HG03378 (cell line): ENCODE data around the gene GRAP2.

ENCODE experiments used
- ATAC-seq: cut with Tn5 transposase; IDR thresholded peaks from one replicate; pipeline ENCODE4 v1.9.1; 2021; ENCODE audit warnings: mild to moderate bottlenecking, moderate library complexity; ENCODE audit not compliant: unreplicated experiment

The GRAP2 gene

DNA sequence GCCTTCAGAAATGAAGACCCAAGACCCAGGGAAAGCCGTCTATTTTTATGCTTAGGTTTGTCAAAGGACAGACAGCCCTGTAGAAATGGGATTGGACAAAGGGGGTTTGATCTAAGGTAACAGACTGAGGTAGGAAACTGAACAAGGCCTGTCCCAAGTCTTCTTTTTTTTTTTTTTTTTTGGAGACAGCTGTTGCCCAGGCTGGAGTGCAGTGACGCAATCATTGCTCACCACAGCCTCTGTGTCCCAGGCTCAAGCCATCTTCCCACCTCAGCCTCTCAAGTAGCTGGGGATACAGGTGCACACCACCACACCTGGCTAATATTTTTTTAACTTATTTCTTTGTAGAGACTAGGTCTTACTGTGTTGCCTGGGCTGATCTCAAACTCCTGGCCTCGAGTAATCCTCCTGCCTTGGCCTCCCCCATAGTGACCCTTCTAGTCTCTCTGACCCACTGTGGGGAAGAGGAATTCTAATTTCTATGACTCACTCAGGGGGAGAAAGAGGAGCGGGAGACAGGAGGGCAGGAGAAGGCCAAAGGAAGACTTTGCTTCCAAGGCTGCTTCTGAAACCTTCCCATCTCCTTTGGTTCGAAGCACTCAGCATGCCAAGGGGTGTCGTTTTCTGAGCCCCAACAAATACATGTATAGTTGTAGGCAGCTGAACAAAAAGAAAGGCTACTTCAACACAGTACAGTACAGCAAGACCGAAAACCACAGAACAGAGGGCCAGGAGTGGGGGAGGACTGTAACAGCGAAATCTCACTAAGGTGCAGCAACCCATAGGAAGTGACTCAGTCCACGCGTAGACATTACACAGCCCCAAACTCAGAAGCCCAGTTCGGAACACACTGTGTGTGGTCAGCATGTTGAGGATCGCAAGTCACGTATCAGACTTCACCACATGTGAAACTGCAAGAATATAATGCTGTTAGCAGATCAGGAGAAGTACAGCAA lies 60.2 kb downstream of the GRAP2 start:
- ATAC-seq: peak; percentile 87

DNA sequence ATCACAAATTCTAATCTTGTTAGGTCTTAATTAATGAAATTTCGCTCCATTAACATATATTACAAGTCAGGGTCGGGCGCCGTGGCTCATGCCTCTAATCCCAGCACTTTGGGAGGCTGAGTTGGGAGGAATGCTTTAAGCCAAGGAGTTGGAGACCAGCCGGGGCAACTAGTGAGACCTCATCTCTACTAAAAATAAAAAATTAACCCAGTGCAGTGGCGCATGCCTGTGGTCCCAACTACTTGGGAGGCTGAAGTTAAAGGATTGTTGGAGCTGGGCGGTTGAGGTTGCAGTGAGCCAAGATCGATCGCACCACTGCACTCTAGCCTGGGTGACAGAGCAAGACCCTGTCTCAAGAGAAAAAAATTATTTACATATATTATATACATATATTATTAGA lies 61.2 kb downstream of the GRAP2 start:
- ATAC-seq: no peak

DNA sequence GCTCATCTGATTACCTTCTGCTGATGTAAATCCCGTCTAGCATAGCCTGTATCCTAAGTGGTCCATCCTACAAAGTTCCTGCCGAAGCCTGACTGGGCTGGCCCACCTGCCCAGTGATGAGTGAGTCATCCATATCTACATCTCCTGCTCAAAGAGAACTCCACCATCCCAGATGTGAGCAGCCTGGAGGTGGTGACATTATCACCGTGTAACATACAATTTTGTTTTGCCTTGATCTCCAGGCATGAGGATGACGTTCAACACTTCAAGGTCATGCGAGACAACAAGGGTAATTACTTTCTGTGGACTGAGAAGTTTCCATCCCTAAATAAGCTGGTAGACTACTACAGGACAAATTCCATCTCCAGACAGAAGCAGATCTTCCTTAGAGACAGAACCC lies 64.9 kb downstream of the GRAP2 start:
- ATAC-seq: no peak

GRCh38 chr22:39966470-39966869 lies 65.6 kb downstream of the GRAP2 start:
- no peak for ATAC-seq

DNA sequence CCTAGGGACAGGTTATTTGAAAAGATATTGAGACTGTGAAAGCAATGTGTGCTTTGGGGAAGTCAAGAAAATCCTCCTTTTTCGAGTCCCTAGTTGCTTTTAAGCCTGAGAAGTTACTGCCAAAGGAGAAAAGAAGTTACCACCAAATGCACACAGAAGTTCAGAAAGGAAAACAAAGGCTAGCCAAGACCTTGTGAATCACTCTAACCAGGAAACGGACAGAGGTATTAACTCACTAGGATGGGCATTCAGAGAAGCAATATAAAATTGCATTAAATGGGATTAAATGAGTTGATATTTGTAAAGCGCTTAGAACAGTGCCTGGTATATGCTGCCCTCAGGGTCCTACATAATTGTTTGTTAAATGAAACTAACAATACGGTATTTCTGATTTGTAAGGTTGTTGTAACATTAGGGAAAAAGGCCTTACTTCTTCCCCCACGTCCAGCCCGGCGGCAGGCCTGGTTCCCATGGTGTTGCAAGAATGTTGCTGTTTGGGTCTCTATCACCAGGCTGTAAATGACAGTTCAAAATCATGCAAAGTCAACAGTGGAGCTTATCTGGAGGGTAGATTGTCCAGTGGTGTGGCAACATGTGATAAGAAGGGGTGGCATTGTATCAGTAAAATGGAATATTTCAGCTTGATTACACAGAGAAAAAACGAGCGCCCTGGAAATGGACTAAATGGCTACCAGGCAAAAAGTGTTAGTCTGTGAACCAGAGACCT lies 66.4 kb downstream of the GRAP2 start:
- no peak for ATAC-seq

DNA sequence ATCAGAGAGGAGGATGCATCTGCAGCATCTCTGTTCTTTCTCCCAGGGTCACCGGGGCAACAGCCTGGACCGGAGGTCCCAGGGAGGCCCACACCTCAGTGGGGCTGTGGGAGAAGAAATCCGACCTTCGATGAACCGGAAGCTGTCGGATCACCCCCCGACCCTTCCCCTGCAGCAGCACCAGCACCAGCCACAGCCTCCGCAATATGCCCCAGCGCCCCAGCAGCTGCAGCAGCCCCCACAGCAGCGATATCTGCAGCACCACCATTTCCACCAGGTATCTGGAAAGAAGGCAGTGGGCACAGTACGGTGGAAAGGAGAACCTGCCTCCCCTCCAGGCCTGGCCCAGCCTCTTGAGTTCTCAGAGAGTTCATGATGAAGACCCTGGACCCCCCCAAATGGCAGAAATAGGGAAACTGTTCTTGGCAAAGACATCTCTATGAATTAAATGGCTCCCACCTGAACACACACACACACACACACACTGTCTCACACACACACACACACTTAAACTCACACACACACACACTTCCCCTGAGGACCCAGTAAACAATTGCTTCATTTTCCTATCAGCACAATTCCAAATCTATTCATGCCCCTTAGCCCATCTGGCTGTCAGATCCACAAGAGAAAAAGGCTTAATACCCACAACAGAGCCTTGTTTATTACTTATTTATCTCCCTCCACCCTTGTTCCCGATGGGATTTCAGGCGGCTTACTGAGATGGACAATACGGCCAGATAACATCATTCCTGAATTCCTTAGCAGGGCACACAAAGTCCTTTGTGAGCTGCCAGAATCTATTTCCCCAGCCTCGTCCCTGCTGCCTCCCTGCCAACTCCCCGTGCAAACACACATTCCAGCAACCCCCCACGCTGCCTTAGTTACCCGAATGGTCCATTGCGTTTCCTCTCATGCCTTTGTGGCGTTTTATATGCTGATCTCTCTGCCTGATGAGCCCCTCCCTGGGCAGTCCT lies 67.4 kb downstream of the GRAP2 start:
- no peak for ATAC-seq

- ATAC-seq: no peak
These were observed 69.9 kb downstream of the GRAP2 start for GRCh38 chr22:39970742-39971141.

DNA sequence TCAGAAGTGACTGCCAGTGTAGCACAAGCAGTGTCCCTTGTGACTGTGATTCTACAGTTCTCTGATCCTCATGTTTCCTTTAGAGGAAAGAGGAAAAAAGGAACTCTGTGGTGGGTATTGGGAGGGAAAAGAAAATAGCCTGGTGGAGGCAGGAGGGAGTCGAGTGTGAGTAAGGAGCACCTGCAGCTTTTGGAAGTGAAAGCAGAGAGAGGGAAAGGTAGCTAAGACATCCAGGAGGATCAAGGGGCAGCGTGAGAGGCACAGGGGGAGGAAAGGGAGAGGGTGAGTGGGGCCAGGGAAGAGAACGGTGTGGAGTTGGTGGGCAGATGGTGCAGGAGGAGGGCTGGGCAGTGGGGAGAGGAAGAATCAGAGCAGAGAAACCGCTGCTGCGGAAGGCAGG lies 71.8 kb downstream of the GRAP2 start:
- no peak for ATAC-seq

- ATAC-seq: no peak
These were observed 72.8 kb downstream of the GRAP2 start for GRCh38 chr22:39973656-39974055.

DNA sequence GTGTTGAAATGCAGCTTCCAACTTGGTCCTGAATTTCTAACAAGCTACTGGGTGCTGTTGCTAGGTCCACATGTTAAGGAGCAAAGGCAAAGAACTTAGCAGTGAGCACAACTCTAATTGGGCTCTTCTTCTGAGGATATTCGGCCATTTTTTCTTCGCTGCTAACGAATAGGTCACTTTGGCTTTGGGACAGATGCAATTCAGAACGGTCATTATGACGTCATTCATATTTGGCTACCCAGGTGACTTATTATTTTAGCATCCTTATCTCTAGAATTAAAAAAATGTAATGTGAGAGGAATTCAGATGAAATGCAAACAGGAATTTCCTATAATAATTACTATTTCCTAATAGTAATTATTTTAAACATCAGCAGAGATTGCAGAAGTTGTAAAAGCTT lies 73.2 kb downstream of the GRAP2 start:
- no peak for ATAC-seq

DNA sequence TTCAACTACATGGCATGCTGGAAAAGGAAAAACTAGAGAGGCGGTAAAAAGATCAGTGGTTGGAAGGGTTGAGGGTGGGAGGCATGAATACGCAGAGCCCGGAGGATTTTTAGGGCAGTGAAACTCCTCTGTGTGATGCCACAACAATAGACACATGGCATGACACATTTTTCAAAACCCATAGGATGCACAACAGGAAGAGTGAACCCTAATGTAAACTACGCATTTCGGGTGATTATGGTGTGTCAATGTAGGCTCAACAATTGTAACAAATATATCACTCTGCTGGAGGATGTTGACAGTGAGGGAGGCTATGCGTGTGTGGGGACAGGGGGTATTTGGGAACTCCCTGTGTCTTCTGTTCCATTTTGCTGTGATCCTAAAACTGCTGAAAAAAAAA lies 78.2 kb downstream of the GRAP2 start:
- no peak for ATAC-seq

DNA sequence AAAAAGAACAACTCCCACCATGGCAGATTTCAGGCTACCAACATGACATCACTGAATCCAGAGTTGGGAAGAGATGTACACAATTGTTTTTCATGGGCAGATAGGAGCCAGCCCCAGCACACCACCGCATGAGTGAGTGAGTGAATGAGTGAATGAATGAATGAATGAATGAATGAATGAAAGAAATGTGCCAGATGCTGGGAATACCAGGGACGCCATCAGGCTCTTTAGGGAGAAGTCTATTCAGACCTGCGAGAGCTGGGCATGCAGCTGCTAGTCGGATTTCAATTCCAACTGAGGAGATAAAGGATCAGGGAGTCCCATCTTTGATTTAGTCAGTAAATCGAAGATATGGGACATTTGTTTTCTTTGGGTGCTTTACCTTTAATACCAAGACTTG lies 78.6 kb downstream of the GRAP2 start:
- no peak for ATAC-seq

GRCh38 chr22:39980596-39980995 lies 79.7 kb downstream of the GRAP2 start:
- no peak for ATAC-seq

GRCh38 chr22:39983346-39983745 lies 82.5 kb downstream of the GRAP2 start:
- no peak for ATAC-seq

- ATAC-seq: no peak
These were observed 83.1 kb downstream of the GRAP2 start for GRCh38 chr22:39984006-39984405.

- no peak for ATAC-seq
These were observed 83.9 kb downstream of the GRAP2 start for GRCh38 chr22:39984746-39985145.

DNA sequence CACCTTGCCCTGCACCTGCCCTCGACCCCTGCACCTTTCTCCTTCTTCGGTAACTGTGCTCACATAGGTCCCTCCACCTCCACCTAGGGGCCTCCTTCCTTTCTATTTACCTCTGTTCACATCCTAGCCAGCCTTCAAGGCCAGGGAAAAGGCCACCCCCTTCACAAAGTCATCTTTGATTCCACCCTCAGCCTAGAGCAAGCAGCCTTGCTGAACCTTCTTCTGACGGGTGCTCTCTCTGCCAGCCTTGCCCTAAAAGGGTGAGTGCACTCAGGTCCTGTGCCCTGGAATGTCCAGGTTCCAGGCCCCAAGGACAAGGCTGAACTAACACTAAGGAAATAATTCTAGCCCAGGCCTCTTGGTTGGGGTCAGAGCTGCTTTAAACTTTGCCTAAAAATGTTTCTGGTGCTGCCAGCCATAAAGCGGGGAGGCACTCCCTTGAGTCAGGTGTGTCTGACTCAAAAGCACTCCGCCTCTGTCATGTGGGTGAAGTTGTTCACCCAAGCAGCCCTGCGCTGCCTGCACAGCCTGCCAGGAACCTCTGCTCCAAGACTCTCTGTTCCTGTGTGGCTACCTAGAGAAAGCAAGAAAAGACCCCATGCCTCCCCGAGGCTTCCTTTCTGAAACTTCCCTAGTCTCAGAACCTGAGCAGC lies 84.6 kb downstream of the GRAP2 start:
- no peak for ATAC-seq

GRCh38 chr22:39988386-39989114 lies 87.7 kb downstream of the GRAP2 start:
- no peak for ATAC-seq

- ATAC-seq: no peak
These were observed 88.7 kb downstream of the GRAP2 start for GRCh38 chr22:39989633-39990032.

- ATAC-seq: no peak
These were observed 89.8 kb downstream of the GRAP2 start for GRCh38 chr22:39990686-39991085.
